Erythroblast (primary cell): ENCODE measurements around the gene RAPGEF2.
"Not testable (repeated sequence)": the region's sequence is repeated elsewhere in the genome, so short reads cannot be mapped to it uniquely, and the experiment has no call there.

ENCODE experiments used
- DNase-seq, 2 experiments: peaks; one replicate each; lab custom pipeline; 2025; lab: John Stamatoyannopoulos, UW
- GATA1 ChIP-seq: IDR thresholded peaks from 2 replicates; pipeline ENCODE4 v1.6.1; 2011; ENCODE audit warnings: low read depth, mild to moderate bottlenecking, control low read depth, low read length, moderate library complexity
- POLR2A ChIP-seq: IDR thresholded peaks from 2 replicates; pipeline ENCODE4 v1.6.1; 2011; ENCODE audit warnings: mild to moderate bottlenecking, low read length

The RAPGEF2 gene

DNA sequence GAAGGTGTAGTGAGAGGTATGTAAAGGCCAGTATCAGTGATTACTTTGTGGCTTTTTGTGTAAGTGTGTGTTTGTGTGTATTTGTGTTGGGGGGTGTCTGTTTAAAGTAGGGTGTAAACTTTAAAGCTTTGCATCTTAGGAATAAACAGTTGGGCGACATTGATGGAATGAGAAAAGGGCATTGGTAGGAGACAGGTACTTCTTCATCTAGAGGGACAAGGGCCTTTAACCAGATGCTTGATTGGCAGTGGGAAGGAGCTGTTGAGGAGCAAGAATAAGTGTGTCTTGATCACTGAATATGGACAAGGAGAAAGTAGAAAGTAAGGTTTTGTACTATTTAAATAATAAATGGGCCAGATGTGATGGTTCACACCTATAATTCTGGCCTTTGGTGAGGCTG lies 48.8 kb downstream of the RAPGEF2 start:
- DNase-seq = peak; percentile 59 to 80
- TF ChIP-seq POLR2A = no peak
- TF ChIP-seq GATA1 = no peak

DNA sequence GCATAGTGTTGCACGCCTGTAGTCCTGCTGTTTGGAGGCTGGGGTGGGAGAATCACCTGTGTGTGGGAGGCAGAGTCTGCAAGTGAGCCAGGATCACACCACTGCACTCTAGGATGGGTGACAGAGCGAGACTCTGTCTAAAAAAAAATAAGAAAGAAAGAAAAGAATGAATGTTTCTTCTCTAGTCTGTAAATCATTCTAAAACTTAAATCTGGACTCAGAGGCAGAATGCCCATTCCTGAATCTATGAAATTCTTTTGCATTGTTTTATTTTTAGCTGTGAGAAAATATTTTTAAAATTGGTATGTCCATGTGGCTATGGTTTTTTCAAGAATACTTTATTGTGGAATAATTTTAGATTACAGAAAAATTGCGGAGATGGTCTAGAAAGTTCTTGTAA lies 49.3 kb downstream of the RAPGEF2 start:
- TF ChIP-seq GATA1 (no peak), POLR2A (no peak)
- DNase-seq = no peak

DNA sequence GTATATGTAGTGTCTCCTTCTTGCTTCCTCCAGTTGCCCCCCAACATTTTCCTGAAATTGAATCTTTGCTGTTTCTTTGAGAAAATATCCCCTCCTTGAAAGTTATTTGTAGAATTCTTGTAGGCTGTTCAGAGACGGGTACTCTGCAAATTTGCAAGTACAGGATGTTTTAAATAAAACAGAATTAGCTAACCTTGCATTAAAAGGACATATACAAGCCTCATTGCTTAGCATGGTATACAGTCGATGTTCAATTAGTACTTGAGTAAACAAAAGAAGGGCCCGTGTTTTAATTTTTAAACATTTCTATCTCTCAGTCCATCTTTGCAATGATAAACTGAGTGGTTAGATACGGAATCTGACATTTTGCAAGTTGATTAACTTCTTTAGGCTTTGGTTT lies 50.8 kb downstream of the RAPGEF2 start:
- DNase-seq = no peak
- TF ChIP-seq POLR2A (no peak), GATA1 (no peak)

DNA sequence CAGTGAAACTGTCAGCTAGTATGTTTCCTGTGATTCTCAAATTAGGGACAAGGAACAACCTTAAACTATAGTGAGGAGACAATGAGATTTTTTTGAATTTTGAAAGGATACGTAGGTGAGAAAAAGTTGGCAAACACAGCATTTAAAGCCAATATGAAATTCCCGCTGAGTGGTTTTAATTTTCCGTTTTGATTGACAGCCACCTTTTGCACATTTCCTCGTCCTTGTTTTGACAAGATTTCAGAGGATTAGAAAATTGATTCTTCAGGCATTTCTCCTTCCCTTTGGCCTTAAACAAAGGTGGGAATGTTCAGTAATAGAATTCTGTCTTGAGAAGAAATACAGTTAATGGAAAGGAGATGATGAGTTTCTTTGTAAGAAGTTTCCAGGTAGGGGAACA lies 52.2 kb downstream of the RAPGEF2 start:
- DNase-seq = no peak
- TF ChIP-seq GATA1 (no peak), POLR2A (no peak)

DNA sequence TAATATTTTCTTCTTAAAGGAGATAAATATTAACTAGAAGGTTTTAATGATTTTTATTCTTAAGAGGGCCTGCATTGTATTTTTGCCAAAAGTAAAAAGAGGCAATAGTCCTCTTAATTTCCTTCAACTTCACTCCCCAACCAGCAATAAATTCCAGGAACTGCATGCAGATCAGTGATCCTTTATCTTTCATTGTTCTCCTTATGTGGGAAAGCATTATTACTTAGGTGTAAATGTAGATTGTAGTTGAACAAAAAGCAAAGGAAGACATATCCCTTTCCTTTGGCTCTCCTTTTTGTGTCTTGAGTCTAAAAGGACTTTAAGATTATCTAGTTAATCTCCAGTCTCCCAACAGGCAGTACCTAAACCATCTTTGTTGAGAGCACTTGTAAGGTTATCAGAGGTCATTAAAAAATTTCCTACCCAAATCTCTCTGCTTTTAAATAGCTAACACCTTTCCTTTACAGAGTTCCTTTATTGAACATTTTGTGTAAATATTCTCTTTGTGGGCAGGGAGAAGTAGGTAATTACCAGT lies 55.3 kb downstream of the RAPGEF2 start:
- DNase-seq = no peak
- TF ChIP-seq GATA1 = no peak
- no peak for TF ChIP-seq POLR2A

DNA sequence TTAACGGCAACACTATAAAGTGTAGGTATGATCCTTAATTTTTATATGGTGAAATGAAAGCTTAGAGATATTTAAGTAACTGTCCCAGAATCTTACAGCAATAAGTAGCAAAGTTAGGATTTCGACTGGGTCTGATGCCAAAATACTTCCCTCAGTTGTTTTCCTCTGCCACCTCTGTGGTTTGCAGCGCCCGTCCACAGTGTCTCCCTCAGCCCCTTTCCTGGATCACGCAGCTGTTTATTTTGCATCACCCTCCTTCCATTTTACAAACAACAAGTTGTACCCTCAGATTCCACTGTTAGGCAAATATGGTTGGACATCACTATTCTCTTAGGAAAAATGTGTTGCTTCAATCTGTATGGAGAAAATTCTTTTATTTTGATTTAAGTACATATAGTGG lies 56.1 kb downstream of the RAPGEF2 start:
- TF ChIP-seq POLR2A (no peak), GATA1 (no peak)
- DNase-seq = no peak

DNA sequence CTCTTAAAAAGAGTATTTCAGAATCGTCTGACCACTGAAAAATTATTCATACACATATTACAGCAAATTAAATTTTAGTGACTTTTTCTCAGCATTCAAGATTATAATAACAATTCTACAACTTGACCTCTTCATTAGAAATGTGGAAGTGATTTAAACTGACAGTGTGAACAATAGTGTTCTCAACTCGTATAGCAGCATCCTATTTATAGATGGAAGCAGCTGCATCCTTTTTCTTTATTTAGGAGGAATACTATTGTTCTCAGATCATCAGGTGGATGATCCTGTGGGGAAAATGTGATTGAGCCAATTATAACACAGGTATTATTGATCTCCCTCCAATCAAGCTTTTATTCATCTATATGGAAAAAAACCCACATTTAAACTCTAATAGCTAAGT lies 56.7 kb downstream of the RAPGEF2 start:
- DNase-seq = no peak

DNA sequence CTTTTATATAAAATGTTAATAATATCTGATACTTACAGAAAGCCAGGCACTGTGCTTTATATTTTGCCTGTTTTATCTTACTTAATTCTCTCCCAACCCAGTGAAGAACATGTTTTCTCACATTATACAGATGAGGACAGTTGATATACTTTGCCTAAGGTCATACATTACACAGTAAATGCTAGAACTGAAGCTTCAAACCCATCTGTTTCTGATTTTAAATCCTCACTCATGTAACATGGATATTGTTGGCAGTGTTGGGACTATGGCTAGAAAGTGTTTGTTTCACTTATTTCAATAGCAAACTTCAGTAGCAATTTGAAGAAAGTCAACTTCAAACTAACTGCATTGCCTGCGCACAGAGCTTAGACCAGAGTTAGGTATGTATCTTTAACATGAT lies 57.4 kb downstream of the RAPGEF2 start:
- no peak for TF ChIP-seq GATA1
- TF ChIP-seq POLR2A = no peak
- DNase-seq = no peak

More for the DNA sequence above, 56.7 kb downstream of the RAPGEF2 start:
- no peak for TF ChIP-seq GATA1
- TF ChIP-seq POLR2A = no peak

DNA sequence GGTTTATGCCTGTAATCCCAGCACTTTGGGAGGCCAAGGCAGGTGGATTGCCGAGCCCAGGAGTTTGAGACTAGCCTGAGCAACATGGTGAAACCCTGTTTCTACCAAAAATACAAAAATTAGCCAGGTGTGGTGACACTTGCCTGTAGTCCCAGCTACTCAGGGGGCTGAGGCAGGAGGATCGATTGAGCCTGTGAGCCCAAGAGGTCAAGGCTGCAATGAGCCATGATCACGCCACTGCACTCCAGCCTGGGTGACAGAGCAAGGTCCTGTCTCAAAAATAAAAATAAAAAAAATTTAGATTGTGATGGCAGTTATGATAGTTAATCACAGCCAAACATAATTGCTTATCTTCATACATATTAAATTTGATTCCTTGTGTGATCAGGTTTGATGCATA lies 58.6 kb downstream of the RAPGEF2 start:
- DNase-seq = not testable (repeated sequence)

DNA sequence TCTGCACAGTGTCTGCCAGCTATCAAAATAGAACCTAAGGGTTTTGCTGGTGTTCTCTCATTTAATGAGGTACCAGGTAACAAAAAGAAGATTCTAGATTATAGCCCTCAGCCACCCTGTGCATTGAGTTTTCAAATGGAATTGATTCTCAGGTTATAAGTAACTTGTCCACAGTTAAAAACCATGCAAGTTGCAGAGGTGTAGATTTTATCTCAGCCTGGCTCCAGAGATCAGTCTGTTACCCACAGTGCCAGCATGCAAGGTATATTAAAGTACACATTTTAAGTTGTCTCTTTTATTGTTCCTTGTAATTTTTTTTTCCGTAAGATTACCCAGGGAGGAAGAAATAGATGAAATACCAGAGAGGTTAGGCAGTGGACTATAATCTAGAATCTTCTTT lies 59.7 kb downstream of the RAPGEF2 start:
- TF ChIP-seq POLR2A (no peak), GATA1 (no peak)
- DNase-seq = no peak

DNA sequence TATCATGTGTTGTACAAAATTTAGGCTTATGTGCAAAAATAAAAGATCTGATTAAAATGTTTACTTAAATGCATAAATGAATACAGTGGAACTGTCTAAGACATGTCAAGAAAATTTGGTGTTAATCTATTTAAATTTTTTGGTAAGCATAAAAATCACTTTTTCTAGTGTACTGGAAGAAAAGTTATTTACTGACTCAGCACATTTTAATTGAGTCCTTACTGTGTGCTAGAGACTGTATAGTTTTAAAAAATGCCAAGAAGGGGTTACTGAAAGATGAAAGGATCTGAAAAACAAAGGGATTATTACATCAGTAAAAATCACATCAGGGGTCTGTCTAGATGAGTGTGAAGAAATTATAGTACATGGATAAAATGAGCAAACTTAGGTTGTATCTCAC lies 60.6 kb downstream of the RAPGEF2 start:
- DNase-seq = no peak
- no peak for TF ChIP-seq GATA1

DNA sequence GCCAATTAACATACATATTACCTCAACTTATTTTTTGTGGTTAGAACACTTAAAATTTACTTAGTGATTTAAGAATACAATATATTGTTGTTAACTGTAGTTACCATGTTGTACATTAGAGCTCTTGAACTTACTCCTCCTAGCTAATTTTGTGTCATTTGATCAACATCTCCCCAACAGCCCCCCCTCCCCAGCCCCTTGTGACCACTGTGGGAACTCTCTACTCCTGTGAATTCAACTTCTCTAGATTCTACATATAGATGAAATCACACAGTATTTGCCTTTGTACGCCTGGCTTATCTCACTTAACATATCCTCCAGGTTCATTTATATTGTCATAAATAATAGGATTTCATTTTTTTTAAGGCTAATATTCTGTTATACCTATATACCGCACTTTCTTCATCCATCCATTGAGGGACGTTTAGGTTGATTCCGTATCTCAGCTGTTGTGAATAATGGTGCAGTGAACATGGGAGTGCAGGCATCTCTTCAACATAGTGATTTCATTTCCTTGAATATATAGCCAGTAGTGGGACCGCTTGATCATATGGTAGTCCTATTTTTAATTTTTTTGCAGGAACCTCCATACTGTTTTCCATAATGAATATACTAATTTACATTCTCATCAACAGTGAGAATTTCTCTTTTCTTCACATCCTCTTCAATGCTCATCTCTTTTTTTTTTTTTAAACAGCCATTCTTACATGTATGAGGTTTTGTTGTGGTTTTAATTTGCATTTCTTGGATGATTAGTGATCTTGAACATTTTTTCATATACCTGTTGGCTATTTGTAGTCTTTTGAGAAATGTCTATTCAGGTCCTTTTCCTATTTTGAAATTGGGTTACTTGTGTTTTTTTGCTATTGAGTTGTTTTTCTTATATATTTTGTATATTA lies 66.8 kb downstream of the RAPGEF2 start:
- DNase-seq = no peak
- no peak for TF ChIP-seq POLR2A
- no peak for TF ChIP-seq GATA1

DNA sequence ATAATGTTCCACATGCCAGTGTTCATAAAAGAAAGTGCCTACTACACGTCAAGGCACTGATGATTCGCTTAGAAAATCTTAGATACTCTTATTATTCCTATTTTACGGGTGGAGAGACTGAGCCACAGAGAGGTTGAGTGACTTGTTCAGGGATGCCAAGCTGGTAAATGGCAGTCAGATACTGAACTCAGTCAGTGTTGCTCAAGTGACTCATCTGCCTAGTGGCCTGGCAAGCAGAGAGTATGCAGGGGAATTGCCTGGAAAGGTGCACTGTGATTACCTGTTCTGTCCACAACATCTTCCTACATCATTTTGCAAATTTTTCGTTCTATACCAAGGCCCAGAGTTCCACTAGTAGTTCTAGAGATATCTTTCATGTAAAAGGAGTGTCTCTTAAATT lies 68.4 kb downstream of the RAPGEF2 start:
- DNase-seq = peak in 1 of 2 experiments; percentile 40
- TF ChIP-seq GATA1 (no peak), POLR2A (no peak)

DNA sequence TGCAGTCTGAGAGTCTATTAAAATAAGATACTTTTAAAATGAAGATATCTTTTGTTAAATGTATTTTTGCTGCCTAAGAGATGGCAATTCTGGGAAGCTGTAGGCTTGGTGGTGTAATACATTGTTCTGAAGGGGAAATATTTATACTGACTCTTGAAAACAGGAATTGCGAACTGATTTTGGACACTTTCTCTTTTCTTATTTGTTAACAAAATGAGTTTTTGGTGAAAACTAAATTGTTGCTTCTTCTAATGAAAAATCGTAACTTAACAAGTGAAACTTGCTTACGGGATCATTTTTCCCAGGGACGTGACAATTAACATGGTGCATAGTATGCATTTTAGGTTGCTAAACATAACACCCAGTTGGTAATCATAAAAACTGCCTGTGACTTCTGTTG lies 71.0 kb downstream of the RAPGEF2 start:
- TF ChIP-seq GATA1 = no peak
- TF ChIP-seq POLR2A = no peak
- no peak for DNase-seq

DNA sequence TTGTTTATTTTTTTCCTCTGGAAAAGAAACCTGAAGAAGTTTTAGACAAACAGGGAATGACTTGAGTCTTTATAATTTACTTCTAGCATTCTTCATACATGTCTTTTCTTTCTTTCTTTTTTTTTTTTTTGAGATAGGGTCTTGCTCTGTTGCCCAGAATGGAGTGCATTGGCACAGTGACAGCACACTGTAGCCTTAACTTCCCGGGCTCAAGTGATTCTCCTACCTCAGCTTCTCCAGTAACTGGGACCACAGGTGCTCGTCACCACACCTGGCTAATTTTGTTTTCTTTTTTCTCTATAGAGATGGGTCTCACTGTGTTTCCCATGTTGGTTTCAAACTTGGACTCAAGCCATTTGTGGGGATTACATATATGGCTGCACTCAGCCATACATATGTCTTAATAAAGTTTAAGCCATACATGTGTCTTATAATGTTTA lies 71.8 kb downstream of the RAPGEF2 start:
- DNase-seq = peak in 1 of 2 experiments; percentile 62
- TF ChIP-seq POLR2A (no peak), GATA1 (no peak)
